ENCODE data around the gene SLC35A1.
"Not testable (repeated sequence)": the region's sequence is repeated elsewhere in the genome, so short reads cannot be mapped to it uniquely, and the experiment has no call there.

The SLC35A1 gene

DNA sequence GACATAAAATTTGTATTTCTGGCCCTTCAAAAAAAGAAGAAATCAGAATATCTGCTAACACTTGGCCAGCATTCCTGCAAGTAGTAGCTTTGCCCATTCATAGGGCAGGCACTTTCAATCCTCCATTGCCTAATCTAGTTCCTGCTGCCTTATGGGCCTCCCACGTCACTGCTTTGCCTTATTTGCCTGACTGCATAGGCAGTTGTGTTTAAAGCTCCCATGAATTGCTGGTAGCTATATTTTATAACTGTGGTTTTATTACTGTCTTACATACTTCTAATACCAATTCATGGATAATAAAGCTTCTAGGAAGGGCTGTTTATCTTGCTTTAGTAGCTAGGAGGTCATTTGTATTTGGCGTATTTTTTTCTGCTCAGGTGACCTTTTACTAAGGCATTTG, 7.7 kb upstream of the SLC35A1 start:
- no peak for TF ChIP-seq ZFX (IDR thresholded peaks at IDR 0.05; ENCODE audit: borderline replicate concordance)
- no peak for TF ChIP-seq CTCF (IDR thresholded peaks at IDR 0.05)
- H3K27ac ChIP-seq = no peak overlapping the region

DNA sequence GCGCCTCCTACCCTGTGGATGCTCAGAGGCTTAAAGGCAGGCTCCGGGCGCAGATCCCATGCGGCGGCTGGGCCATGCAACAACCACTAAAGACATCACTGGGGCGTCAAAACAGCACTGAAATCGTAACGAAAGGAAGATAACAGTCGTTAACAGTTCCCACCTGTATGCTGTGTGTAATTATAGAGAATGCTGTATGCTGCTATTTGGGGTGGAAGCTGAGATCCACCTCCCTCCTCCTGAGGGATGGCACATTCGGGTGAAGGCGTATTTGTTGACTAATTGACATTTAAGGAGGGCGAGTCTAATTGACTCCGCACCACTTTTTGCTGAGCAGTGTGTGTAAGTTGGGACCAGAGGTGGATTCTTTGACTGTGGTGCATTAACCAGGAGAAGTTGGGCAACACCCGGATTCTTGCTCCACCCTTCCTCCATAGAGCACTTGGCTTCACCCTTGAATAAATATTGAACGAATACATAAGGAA, 687 bp downstream of the SLC35A1 start:
- peak overlapping the region; percentile 80 for H3K27ac ChIP-seq

GRCh38 chr6:87481931-87482330, 9.2 kb downstream of the SLC35A1 start:
- H3K27ac ChIP-seq = no peak overlapping the region
- TF ChIP-seq CTCF (IDR thresholded peaks at IDR 0.05) (no peak), ZFX (IDR thresholded peaks at IDR 0.05; ENCODE audit: borderline replicate concordance) (no peak)

More for the DNA sequence above, 687 bp downstream of the SLC35A1 start:
- TF ChIP-seq ZFX (IDR thresholded peaks at IDR 0.05; ENCODE audit: borderline replicate concordance) (no peak), CTCF (IDR thresholded peaks at IDR 0.05) (no peak)

GRCh38 chr6:87482366-87482765, 9.6 kb downstream of the SLC35A1 start:
- H3K27ac ChIP-seq = no peak overlapping the region
- no peak for TF ChIP-seq ZFX (IDR thresholded peaks at IDR 0.05; ENCODE audit: borderline replicate concordance)
- no peak for TF ChIP-seq CTCF (IDR thresholded peaks at IDR 0.05)

DNA sequence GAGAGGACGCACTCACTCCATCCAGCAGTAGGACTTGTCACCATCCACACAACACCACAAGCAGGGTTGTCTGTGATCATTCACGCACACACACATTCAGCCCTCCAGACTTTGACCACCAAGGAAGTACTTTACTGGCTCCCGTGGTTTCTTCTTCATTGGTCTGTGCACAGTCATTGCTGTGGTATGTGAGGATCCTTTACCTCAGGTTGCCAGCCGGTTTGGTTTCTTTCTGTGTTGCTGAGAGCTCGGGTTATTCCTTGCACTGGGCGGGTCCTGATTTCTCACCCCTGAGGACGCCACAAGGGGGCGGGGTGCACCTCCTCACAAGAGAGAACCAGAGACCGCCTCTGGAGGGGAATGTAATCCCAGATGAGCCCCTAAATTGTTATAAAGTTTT, 11.2 kb downstream of the SLC35A1 start:
- no peak overlapping the region for H3K27ac ChIP-seq
- TF ChIP-seq CTCF (IDR thresholded peaks at IDR 0.05) (no peak), ZFX (IDR thresholded peaks at IDR 0.05; ENCODE audit: borderline replicate concordance) (no peak)

- no peak overlapping the region for H3K27ac ChIP-seq
- no peak for TF ChIP-seq ZFX (IDR thresholded peaks at IDR 0.05; ENCODE audit: borderline replicate concordance)
- no peak for TF ChIP-seq CTCF (IDR thresholded peaks at IDR 0.05)
Measured at GRCh38 chr6:87484491-87484890, 11.7 kb downstream of the SLC35A1 start.

DNA sequence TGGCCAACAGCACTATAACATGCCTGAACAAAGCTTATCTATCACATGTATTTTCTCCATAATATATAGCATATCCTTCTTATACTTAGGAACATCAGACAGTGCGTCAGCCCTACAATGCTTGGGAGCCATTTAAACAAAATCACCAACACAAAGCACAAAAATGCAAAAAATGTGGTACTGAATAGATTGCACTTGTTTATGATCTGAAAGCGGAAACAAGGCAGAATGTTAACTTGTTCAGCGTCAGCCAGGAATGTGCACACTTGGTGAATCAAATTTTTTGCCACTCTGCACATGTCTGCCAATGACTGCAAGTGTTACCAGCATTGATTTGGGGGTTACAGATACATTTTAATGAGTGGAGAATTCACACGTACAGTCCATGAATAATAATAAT, 14.8 kb downstream of the SLC35A1 start:
- TF ChIP-seq CTCF (IDR thresholded peaks at IDR 0.05) = no peak
- no peak for TF ChIP-seq ZFX (IDR thresholded peaks at IDR 0.05; ENCODE audit: borderline replicate concordance)
- H3K27ac ChIP-seq = no peak overlapping the region

DNA sequence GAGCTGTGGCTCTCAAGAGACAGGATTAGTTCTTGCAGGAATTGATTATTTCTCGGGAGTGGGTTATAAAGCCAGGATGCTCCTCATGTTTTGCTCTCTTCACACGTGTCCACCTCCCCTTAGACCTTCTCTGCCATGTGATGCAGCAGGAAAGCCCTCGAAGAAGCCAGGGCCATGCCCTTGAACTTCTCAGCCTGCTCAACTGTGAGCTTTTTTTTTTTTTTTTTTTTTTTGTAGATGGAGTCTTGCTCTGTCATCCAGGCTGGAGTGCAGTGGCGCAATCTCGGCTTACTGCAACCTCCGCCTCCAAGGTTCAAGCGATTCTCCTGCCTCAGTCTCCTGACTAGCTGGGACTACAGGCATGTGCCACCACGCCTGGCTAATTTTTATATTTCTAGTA, 16.6 kb downstream of the SLC35A1 start:
- H3K27ac ChIP-seq = not testable (repeated sequence)
